HepG2 (cell line): ENCODE data around the gene TRIM23.

Experiments used
- ATF7-NPFF ChIP-seq: sonication (generic); formaldehyde crosslinking; IDR thresholded peaks from 2 replicates; pipeline ENCODE4 v1.8.1; 2023; ENCODE audit warnings: mild to moderate bottlenecking, low read depth, missing genetic modification reagents, moderate library complexity
- GPN1 ChIP-seq: sonication (generic); formaldehyde crosslinking; IDR thresholded peaks from 2 replicates; pipeline ENCODE4 v1.5.1; 2020; ENCODE audit warnings: missing genetic modification reagents, borderline replicate concordance
- HHEX ChIP-seq: IDR thresholded peaks from 2 replicates; pipeline ENCODE4 v1.6.1; 2016; ENCODE audit warnings: control low read depth
- HNRNPH1 ChIP-seq: fragments of 200-400 bp; formaldehyde crosslinking; optimal IDR thresholded peaks from 2 replicates; pipeline ENCODE3; 2017; ENCODE audit warnings: mild to moderate bottlenecking, low read depth, low read length
- JUND ChIP-seq: sonication (generic); formaldehyde crosslinking; IDR thresholded peaks from 2 replicates; pipeline ENCODE4 v1.8.0; 2022; ENCODE audit warnings: mild to moderate bottlenecking, missing genetic modification reagents
- MEIS1 ChIP-seq: sonication (generic); formaldehyde crosslinking; IDR thresholded peaks from 2 replicates; pipeline ENCODE4 v1.9.0; 2021; ENCODE audit warnings: mild to moderate bottlenecking, missing genetic modification reagents, moderate library complexity, borderline replicate concordance
- MTF1 ChIP-seq: sonication (generic); formaldehyde crosslinking; IDR thresholded peaks from 2 replicates; pipeline ENCODE4 v1.5.0; 2020; ENCODE audit warnings: missing genetic modification reagents
- NR3C1 ChIP-seq: sonication (generic); formaldehyde crosslinking; IDR thresholded peaks from 2 replicates; pipeline ENCODE4 v1.4.0; 2020; ENCODE audit warnings: missing genetic modification reagents
- TF ChIP-seq, protein P1 (sequence below): sonication (generic); formaldehyde crosslinking; IDR thresholded peaks from 2 replicates; pipeline ENCODE4 v1.5.1; 2020; ENCODE audit warnings: mild to moderate bottlenecking, missing genetic modification reagents, borderline replicate concordance

- TF ChIP-seq, protein P1, sequence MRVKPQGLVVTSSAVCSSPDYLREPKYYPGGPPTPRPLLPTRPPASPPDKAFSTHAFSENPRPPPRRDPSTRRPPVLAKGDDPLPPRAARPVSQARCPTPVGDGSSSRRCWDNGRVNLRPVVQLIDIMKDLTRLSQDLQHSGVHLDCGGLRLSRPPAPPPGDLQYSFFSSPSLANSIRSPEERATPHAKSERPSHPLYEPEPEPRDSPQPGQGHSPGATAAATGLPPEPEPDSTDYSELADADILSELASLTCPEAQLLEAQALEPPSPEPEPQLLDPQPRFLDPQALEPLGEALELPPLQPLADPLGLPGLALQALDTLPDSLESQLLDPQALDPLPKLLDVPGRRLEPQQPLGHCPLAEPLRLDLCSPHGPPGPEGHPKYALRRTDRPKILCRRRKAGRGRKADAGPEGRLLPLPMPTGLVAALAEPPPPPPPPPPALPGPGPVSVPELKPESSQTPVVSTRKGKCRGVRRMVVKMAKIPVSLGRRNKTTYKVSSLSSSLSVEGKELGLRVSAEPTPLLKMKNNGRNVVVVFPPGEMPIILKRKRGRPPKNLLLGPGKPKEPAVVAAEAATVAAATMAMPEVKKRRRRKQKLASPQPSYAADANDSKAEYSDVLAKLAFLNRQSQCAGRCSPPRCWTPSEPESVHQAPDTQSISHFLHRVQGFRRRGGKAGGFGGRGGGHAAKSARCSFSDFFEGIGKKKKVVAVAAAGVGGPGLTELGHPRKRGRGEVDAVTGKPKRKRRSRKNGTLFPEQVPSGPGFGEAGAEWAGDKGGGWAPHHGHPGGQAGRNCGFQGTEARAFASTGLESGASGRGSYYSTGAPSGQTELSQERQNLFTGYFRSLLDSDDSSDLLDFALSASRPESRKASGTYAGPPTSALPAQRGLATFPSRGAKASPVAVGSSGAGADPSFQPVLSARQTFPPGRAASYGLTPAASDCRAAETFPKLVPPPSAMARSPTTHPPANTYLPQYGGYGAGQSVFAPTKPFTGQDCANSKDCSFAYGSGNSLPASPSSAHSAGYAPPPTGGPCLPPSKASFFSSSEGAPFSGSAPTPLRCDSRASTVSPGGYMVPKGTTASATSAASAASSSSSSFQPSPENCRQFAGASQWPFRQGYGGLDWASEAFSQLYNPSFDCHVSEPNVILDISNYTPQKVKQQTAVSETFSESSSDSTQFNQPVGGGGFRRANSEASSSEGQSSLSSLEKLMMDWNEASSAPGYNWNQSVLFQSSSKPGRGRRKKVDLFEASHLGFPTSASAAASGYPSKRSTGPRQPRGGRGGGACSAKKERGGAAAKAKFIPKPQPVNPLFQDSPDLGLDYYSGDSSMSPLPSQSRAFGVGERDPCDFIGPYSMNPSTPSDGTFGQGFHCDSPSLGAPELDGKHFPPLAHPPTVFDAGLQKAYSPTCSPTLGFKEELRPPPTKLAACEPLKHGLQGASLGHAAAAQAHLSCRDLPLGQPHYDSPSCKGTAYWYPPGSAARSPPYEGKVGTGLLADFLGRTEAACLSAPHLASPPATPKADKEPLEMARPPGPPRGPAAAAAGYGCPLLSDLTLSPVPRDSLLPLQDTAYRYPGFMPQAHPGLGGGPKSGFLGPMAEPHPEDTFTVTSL (CRISPR knock-in tag) = no peak
- TF ChIP-seq JUND (CRISPR knock-in tag) (no peak), MTF1 (CRISPR knock-in tag) (no peak), NR3C1 (CRISPR knock-in tag) (no peak), HNRNPH1 (no peak), GPN1 (CRISPR knock-in tag) (no peak), ATF7-NPFF (CRISPR knock-in tag) (no peak), HHEX (CRISPR knock-in tag) (no peak), MEIS1 (CRISPR knock-in tag) (no peak)
Observed at GRCh38 chr5:65556718-65557117, 67.4 kb downstream of the TRIM23 start.
